HG03196 (cell line): Measurements from ENCODE around the gene CFH.
A peak's percentile ranks its signal among the peaks of the same experiment; 100 is the strongest.
"Not testable (repeated sequence)": the region's sequence is repeated elsewhere in the genome, so short reads cannot be mapped to it uniquely, and the experiment has no call there.

Experiments
- ATAC-seq: cut with Tn5 transposase; IDR thresholded peaks from one replicate; pipeline ENCODE4 v1.9.1; 2021; ENCODE audit not compliant: unreplicated experiment

The CFH gene

GRCh38 chr1:196661345-196661744, 9.5 kb downstream of the CFH start:
- ATAC-seq, result peak; percentile 18

- no peak for ATAC-seq
Observed at GRCh38 chr1:196667131-196667530, 15.3 kb downstream of the CFH start.

- no peak for ATAC-seq
Observed at GRCh38 chr1:196669051-196669450, 17.2 kb downstream of the CFH start.

- no peak for ATAC-seq
Observed at GRCh38 chr1:196669693-196670092, 17.9 kb downstream of the CFH start.

GRCh38 chr1:196674908-196675307, 23.1 kb downstream of the CFH start:
- no peak for ATAC-seq

GRCh38 chr1:196677781-196678509, 26.1 kb downstream of the CFH start:
- no peak for ATAC-seq

- no peak for ATAC-seq
Observed at GRCh38 chr1:196678510-196678884, 26.7 kb downstream of the CFH start.

- ATAC-seq, result no peak
Observed at GRCh38 chr1:196680107-196680506, 28.3 kb downstream of the CFH start.

GRCh38 chr1:196684476-196684875, 32.6 kb downstream of the CFH start:
- ATAC-seq, result no peak

- no peak for ATAC-seq
Observed at GRCh38 chr1:196685506-196685905, 33.7 kb downstream of the CFH start.

- no peak for ATAC-seq
Observed at GRCh38 chr1:196689001-196689400, 37.2 kb downstream of the CFH start.

- ATAC-seq, result no peak
Observed at GRCh38 chr1:196690582-196690981, 38.7 kb downstream of the CFH start.

- ATAC-seq, result no peak
Observed at GRCh38 chr1:196698993-196699392, 47.1 kb downstream of the CFH start.

GRCh38 chr1:196701144-196701543, 49.3 kb downstream of the CFH start:
- ATAC-seq, result no peak

GRCh38 chr1:196709892-196710291, 58.0 kb downstream of the CFH start:
- ATAC-seq, result not testable (repeated sequence)

- ATAC-seq, result no peak
Observed at GRCh38 chr1:196717868-196718267, 66.0 kb downstream of the CFH start.

- peak; percentile 98 for ATAC-seq
Observed at GRCh38 chr1:196723325-196724185, 71.7 kb downstream of the CFH start.

GRCh38 chr1:196732526-196732925, 80.7 kb downstream of the CFH start:
- no peak for ATAC-seq

GRCh38 chr1:196733091-196733970, 81.5 kb downstream of the CFH start:
- no peak for ATAC-seq

- no peak for ATAC-seq
Observed at GRCh38 chr1:196734006-196734405, 82.2 kb downstream of the CFH start.

GRCh38 chr1:196734460-196734859, 82.6 kb downstream of the CFH start:
- ATAC-seq, result no peak
